ENCODE results near the gene MXD1.
"Not testable (repeated sequence)": the region's sequence is repeated elsewhere in the genome, so short reads cannot be mapped to it uniquely, and the experiment has no call there.

Gene MXD1

GRCh38 chr2:69948963-69949645 lies 34.2 kb downstream of the MXD1 start:
- no peak for DNase-seq
- intact Hi-C loops (cut with DNase I), result no loop called here

- no peak for DNase-seq
- intact Hi-C loops (cut with DNase I), result no loop called here
These were observed 35.3 kb downstream of the MXD1 start for GRCh38 chr2:69950241-69950640.

DNA sequence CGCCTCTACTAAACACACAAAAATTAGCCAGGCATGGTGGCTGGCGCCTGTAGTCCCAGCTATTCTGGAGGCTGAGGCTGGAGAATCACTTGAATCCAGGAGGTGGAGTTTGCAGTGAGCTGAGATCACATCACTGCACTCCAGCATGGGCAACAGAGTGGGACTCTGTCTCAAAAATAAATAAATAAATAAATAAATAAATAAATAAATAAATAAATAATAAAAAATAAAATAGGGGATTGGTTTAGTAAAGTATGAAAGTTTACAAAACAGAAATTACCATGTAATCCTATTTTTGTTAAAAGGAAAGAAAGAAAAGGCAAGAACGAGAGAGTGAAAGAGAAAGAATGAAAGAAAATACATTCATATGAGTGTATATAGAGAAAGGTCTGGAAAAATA lies 35.8 kb downstream of the MXD1 start:
- intact Hi-C loops (cut with DNase I); DNase-seq: not testable (repeated sequence)

DNA sequence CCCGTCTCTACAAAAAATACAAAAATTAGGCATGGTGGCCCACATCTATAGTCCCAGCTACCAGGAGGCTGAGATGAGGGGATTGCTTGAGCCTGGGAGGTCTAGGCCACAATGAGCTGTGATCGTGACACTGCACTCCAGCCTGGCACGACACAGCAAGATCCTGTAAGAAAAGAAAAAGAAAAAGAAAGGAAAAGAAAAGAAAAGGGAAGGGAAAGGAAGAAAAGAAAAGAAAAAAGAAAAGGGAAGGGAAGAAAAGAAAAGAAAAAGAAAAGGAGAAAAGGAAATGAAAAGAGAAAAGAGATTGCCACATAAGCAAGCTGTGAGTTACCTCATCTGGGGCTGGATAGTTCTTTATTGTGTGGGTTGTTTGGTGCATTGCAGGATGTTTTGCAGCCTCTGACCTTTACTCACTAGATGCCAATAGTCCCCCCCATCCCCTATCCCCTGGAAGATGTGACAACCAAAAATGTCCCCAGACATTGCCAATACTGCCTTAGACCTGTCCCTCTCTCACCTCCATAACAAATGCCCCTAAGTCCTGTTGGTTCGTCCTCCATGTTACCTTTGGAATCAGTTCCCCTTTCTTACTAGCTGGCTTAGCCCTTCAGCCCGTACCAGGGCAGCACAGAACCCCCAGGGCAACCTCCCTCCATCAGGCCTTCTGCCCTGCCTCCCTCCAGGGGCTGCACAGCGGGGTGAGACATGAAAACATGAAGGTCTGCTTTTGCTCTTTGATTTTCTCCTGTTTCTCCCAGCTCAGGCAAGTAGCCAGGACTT lies 37.6 kb downstream of the MXD1 start:
- intact Hi-C loops (cut with DNase I), result no loop called here
- no peak for DNase-seq

DNA sequence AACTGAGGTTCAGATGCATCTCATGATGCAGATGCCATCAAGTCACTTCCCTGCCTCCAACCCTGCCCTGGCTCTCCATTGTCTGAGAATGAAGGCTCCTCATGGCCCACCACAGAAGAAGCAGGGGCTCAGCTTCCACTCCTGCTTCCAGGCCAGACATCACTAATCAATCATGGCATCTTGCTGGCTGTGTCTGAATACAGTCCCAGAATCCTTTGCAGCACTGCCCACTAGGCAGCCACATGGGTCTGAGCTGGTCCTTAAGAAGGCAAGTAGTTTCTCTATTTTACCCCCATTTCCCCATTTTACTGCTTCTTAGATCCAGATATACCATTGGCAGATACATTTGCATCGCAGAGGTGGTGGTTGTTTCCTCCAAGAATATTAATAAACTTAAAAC lies 39.2 kb downstream of the MXD1 start:
- DNase-seq, result no peak
- intact Hi-C loops (cut with DNase I), result no loop called here

- intact Hi-C loops (cut with DNase I), result no loop called here
These were observed 40.1 kb downstream of the MXD1 start for GRCh38 chr2:69955029-69955428.

DNA sequence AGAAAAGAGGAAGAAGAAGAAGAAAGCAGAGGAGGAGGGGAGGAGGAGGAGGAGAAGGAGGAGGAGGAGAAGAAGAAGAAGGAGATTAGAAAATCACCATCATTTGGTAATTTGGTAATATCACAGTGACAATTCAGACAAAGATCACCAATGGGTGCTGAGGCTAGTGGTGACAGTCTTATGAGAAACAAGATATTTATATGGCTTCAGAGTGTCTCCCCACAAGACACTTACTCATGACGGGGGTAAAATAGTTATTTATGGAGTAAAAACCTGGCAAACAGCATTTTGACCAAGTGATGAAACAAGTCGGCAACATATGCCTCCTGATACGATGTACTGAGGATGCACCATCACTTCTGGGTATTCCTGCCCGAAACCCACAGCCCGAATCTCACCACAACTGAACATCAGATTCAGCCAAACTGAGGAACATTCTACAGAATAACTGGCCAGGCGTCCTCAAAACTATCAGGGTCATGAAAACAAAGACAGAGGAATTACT lies 41.6 kb downstream of the MXD1 start:
- intact Hi-C loops (cut with DNase I), result no loop called here
- DNase-seq, result no peak

More at GRCh38 chr2:69955029-69955428, 40.1 kb downstream of the MXD1 start:
- DNase-seq, result no peak

GRCh38 chr2:69957965-69958364 lies 43.1 kb downstream of the MXD1 start:
- no peak for DNase-seq
- intact Hi-C loops (cut with DNase I), result no loop called here

- peak in 1 of 10 donors; percentile 11 for DNase-seq
- intact Hi-C loops (cut with DNase I), result no loop called here
These were observed 43.6 kb downstream of the MXD1 start for GRCh38 chr2:69958480-69958879.

- DNase-seq, result peak in 1 of 10 donors; percentile 44
- intact Hi-C loops (cut with DNase I), result no loop called here
These were observed 44.5 kb downstream of the MXD1 start for GRCh38 chr2:69959425-69959824.

GRCh38 chr2:69960821-69961220 lies 45.9 kb downstream of the MXD1 start:
- intact Hi-C loops (cut with DNase I), result no loop called here

GRCh38 chr2:69961496-69961895 lies 46.6 kb downstream of the MXD1 start, which contains the start of gene ASPRV1:
Gene ASPRV1 (minus strand): TSS chr2:69961631. CDS start chr2:69961436, 195 bp downstream.
- intact Hi-C loops (cut with DNase I), result no loop called here
- DNase-seq, result peak; percentile 52 to 98 (median 82)

More at GRCh38 chr2:69960821-69961220, 45.9 kb downstream of the MXD1 start:
- DNase-seq, result peak in 1 of 10 donors; percentile 79

GRCh38 chr2:69962986-69963730 lies 48.2 kb downstream of the MXD1 start:
- intact Hi-C loops (cut with DNase I), result no loop called here
- peak in 1 of 10 donors; percentile 47 for DNase-seq

DNA sequence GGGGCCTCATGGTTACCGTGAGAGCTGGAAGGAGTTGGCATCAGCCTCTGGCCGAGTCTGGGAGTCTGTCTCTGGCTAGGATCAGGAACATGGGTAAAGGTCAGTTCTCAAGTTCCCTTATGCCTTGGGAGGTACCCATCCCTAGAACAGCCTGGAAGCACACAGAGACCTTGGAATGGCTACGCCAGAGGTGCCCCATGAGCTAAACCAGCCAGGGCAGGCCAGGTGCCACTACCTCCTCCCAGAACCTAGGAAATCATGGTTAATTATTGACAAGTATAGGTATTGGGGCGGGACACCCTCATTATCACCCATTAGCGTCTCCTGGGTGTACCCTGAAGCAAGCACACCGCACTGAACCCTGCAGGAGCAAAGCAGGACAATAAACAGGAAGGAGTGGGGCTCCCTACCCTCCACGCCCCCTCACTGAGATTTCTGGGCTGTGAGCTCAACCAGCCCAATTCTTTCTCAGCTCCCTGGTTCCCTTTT lies 49.5 kb downstream of the MXD1 start:
- intact Hi-C loops (cut with DNase I), result no loop called here
- peak in 1 of 10 donors; percentile 13 for DNase-seq

DNA sequence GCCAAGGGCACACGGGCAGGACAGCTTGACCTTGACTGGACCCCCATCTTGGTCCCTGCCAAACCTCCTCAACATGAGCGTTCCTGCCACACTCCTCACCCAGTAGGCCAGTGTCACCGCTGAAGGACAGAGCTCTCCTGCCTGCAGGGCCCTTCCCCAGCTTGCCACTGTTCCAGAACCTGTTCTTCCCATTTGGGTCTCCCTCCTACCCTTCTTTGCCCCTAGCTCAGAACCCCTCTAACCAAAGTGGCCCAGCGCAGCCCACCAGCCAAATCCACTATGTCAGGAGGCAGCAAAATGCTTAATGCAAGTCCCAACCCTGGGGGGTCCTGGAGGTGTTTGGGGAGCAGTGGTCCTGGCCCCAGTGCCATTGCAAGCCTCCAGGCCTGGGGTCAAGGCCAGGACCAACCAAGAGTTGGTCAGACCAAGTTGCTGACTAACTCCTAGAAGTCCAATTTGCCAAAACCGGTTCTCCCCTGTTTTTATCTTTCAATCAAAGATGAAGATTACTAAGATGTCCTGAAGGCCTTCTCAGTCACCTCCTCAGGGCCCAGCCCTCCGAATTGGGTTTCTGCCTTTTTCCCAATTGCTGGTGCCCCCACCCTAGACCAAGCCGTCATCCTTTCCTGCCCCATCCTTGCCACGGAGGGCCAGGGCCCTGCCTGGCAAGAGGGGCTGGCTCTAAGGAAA lies 51.0 kb downstream of the MXD1 start:
- DNase-seq, result peak in 1 of 10 donors; percentile 57
- intact Hi-C loops (cut with DNase I), result no loop called here

- intact Hi-C loops (cut with DNase I), result no loop called here
- DNase-seq, result no peak
These were observed 51.6 kb downstream of the MXD1 start for GRCh38 chr2:69966496-69966895.

DNA sequence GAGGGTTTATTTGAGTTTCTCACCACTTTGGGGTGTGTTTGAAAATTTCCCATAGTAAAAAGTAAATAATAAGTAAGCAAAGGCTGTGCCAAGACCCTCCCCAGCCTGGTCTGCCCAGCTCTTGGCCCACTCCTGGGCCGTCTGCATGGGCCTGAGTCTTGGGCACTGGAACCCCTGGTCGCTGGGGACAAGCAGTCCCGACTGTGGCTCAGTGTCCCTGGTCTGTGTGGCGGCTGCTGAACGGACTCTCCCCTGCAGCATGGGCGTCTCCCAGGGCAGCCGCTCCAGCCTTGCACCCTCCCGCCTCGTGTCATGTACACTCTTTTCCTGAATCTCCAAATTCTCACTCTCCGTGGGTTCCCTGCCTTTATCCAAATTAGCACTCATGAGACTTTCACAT lies 53.7 kb downstream of the MXD1 start:
- peak in 1 of 10 donors; percentile 74 for DNase-seq
- intact Hi-C loops (cut with DNase I), result no loop called here

DNA sequence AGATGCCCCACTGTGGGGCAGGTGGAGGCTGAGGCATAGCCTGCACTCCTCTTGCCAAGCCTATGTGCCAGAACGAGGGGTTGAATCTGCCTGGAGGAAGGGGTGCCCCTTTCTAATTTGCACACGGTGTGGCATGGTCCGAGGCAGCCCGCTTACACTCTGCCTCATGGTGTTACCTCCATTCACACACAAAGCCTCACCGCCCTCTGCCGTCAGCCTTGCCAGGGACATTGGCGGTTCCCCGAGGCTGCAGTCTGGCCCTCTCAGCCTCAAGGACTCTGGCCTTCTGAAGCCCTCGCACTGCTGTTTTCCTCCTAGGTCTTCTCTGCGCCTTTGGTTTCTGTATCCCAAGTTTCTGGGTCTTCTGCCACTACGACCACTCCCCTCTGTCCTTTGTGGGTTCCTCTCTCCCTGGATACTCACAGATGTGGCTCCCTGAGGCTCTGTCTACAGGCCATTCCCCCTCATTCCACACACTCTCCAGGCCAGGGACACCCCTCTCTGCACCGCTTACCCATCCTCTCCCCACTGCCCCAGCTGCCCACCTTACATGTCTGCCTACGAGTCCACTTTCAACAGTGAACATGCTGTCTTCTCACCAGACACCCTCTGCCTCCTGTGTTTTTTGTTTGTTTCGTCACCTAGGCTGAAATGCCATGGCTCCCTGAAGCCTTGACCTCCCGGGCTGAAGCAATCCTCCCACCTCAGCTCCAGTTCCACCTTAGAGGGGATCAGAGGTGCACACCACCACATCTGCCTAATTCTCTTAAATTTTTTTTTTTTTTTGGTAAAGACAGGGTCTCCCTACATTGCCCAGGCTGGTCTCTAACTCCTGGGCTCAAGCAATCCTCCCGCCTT lies 54.4 kb downstream of the MXD1 start:
- intact Hi-C loops (cut with DNase I), result no loop called here
- peak in 2 of 10 donors; percentile 37 to 75 for DNase-seq

GRCh38 chr2:69969991-69970390 lies 55.1 kb downstream of the MXD1 start:
- DNase-seq, result peak in 2 of 10 donors; percentile 34 to 41
- intact Hi-C loops (cut with DNase I), result no loop called here

All from posterior cingulate gyrus (tissue), 11 donors.